WTC11 (cell line): ENCODE data around the gene PINK1. TPM values are rescaled to one million over a fixed set of nuclear protein-coding genes. Genes with fewer than 3 reads are reported as not detected.

Experiments used
- ATAC-seq: fragments of 200-7000 bp; cut with Tn5 transposase; 2 replicates; pipeline ENCODE4 v1.10.0; 2021; ENCODE audit warnings: mild to moderate bottlenecking, moderate library complexity
- CTCF ChIA-PET: fragments of 300-600 bp; sonication (Branson Sonifier 250); formaldehyde crosslinking; loops from one replicate; lab custom pipeline; 2021; ENCODE audit warnings: antibody characterized with exemption; lab: Charles Lee
- POLR2A ChIA-PET: fragments of 350-600 bp; sonication (Branson Sonifier 250); formaldehyde crosslinking; loops from one replicate; lab custom pipeline; 2021; ENCODE audit warnings: antibody characterized with exemption; lab: Charles Lee
- DNase-seq: peaks from one replicate; pipeline ENCODE4 v3.0.0; 2021; ENCODE audit warnings: low spot score
- H3K27ac Mint-ChIP-seq: 2 replicates; pipeline ENCODE4 v1.8.0; 2021; ENCODE audit warnings: mixed read lengths
- H3K27me3 Mint-ChIP-seq: 2 replicates; pipeline ENCODE4 v1.8.0; 2021; ENCODE audit warnings: low read depth, mild to moderate bottlenecking, moderate library complexity, mixed read lengths
- H3K36me3 Mint-ChIP-seq: 2 replicates; pipeline ENCODE4 v1.8.0; 2021; ENCODE audit warnings: mixed read lengths
- H3K4me1 Mint-ChIP-seq: 2 replicates; pipeline ENCODE4 v1.8.0; 2022; ENCODE audit warnings: mixed read lengths
- H3K4me3 Mint-ChIP-seq: 2 replicates; pipeline ENCODE4 v1.8.0; 2021; ENCODE audit warnings: mild to moderate bottlenecking, moderate library complexity, mixed read lengths
- H3K9me3 Mint-ChIP-seq: 2 replicates; pipeline ENCODE4 v1.8.0; 2021; ENCODE audit warnings: mixed read lengths
- ATF1 ChIP-seq: sonication (generic); formaldehyde crosslinking; IDR thresholded peaks from 2 replicates; pipeline ENCODE4 v1.8.1; 2023; ENCODE audit warnings: mild to moderate bottlenecking, moderate library complexity, missing genetic modification reagents
- ATF3 ChIP-seq: sonication (generic); formaldehyde crosslinking; conservative IDR thresholded peaks from 2 replicates; pipeline ENCODE4 v1.8.1; 2022; ENCODE audit warnings: mild to moderate bottlenecking, missing genetic modification reagents
- ATF6 ChIP-seq: sonication (generic); formaldehyde crosslinking; IDR thresholded peaks from 2 replicates; pipeline ENCODE4 v1.8.1; 2023; ENCODE audit warnings: mild to moderate bottlenecking, missing genetic modification reagents
- CDX4 ChIP-seq: fragments of 250-450 bp; sonication (Bioruptor Pico); IDR thresholded peaks from 2 replicates; pipeline ENCODE4 v1.9.0; 2021; ENCODE audit warnings: moderate library complexity, mild to moderate bottlenecking, inconsistent platforms, borderline replicate concordance
- CTCF ChIP-seq: fragments of 200-600 bp; IDR thresholded peaks from 2 replicates; pipeline ENCODE4 v1.8.0; 2022; ENCODE audit warnings: antibody characterized with exemption
- ELF4 ChIP-seq: sonication (generic); formaldehyde crosslinking; IDR thresholded peaks from 2 replicates; pipeline ENCODE4 v1.8.1; 2022; ENCODE audit warnings: low read depth, mild to moderate bottlenecking, moderate library complexity, missing genetic modification reagents
- ETV6 ChIP-seq: sonication (generic); formaldehyde crosslinking; IDR thresholded peaks from 2 replicates; pipeline ENCODE4 v1.8.1; 2022; ENCODE audit warnings: mild to moderate bottlenecking, missing genetic modification reagents
- FOXK1 ChIP-seq: sonication (generic); formaldehyde crosslinking; IDR thresholded peaks from 2 replicates; pipeline ENCODE4 v1.8.0; 2022; ENCODE audit warnings: mild to moderate bottlenecking, moderate library complexity, missing genetic modification reagents
- GRHL2 ChIP-seq: fragments of 250-450 bp; sonication (Bioruptor Pico); IDR thresholded peaks from 2 replicates; pipeline ENCODE4 v1.8.0; 2022; ENCODE audit warnings: mild to moderate bottlenecking, moderate library complexity; ENCODE audit not compliant: insufficient replicate concordance, severe bottlenecking
- IRF2 ChIP-seq: sonication (generic); formaldehyde crosslinking; IDR thresholded peaks from 2 replicates; pipeline ENCODE4 v1.8.0; 2022; ENCODE audit warnings: low read depth, missing genetic modification reagents, borderline replicate concordance
- MAX ChIP-seq: sonication (generic); formaldehyde crosslinking; IDR thresholded peaks from 2 replicates; pipeline ENCODE4 v1.8.0; 2022; ENCODE audit warnings: mild to moderate bottlenecking, missing genetic modification reagents
- MYBL2 ChIP-seq: sonication (generic); formaldehyde crosslinking; IDR thresholded peaks from 2 replicates; pipeline ENCODE4 v1.8.1; 2023; ENCODE audit warnings: mild to moderate bottlenecking, moderate library complexity, missing genetic modification reagents
- SP1 ChIP-seq: sonication (generic); formaldehyde crosslinking; conservative IDR thresholded peaks from 2 replicates; pipeline ENCODE4 v1.8.1; 2022; ENCODE audit warnings: missing genetic modification reagents
- TEAD1 ChIP-seq: sonication (generic); formaldehyde crosslinking; IDR thresholded peaks from 2 replicates; pipeline ENCODE4 v1.8.0; 2022; ENCODE audit warnings: mild to moderate bottlenecking, missing genetic modification reagents
- ZBTB21 ChIP-seq: sonication (generic); formaldehyde crosslinking; IDR thresholded peaks from 2 replicates; pipeline ENCODE4 v1.8.1; 2023; ENCODE audit warnings: mild to moderate bottlenecking, missing genetic modification reagents, borderline replicate concordance
- ZNF138 ChIP-seq: sonication (generic); formaldehyde crosslinking; conservative IDR thresholded peaks from 2 replicates; pipeline ENCODE4 v1.8.1; 2022; ENCODE audit warnings: mild to moderate bottlenecking, moderate library complexity, missing genetic modification reagents
- ZNF219 ChIP-seq: sonication (generic); formaldehyde crosslinking; IDR thresholded peaks from 2 replicates; pipeline ENCODE4 v1.8.0; 2023; ENCODE audit warnings: missing genetic modification reagents, mild to moderate bottlenecking, borderline replicate concordance
- ZNF425 ChIP-seq: fragments of 250-450 bp; sonication (Bioruptor Pico); conservative IDR thresholded peaks from 2 replicates; pipeline ENCODE4 v1.9.0; 2021; ENCODE audit warnings: mild to moderate bottlenecking
- ZNF671 ChIP-seq: fragments of 250-450 bp; sonication (Bioruptor Pico); IDR thresholded peaks from 2 replicates; pipeline ENCODE4 v1.8.0; 2021; ENCODE audit warnings: mild to moderate bottlenecking
- ZSCAN18 ChIP-seq: fragments of 250-450 bp; sonication (Bioruptor Pico); IDR thresholded peaks from 2 replicates; pipeline ENCODE4 v2.1.2; 2022; ENCODE audit warnings: mild to moderate bottlenecking, moderate library complexity
- total RNA-seq: library from RNA; stranded (reverse); gene quantifications from 3 replicates; pipeline ENCODE4 v1.2.3, GENCODE V29; 2021

PINK1 gene
- total RNA-seq, 1 experiment from 2014 or later: 47.7 TPM

GRCh38 chr1:20587661-20588053, 45.6 kb upstream of the PINK1 start:
- Mint-ChIP-seq H3K4me1 (peaks cover 34% of the 10 kb centered on the region), H3K27ac (no peak overlapping the region), H3K9me3 (no peaks in the 10 kb centered on the region), H3K36me3 (no peaks in the 10 kb centered on the region), H3K27me3 (peaks cover 2% of the 10 kb centered on the region; the same call in 1 of the 2 replicates), H3K4me3 (no peak overlapping the region)
- TF ChIP-seq ATF3 (CRISPR knock-in tag) (no peak), ZNF425 (CRISPR knock-in tag) (no peak), ELF4 (CRISPR knock-in tag) (no peak), TEAD1 (CRISPR knock-in tag) (no peak), CTCF (no peak), ATF1 (CRISPR knock-in tag) (no peak), ETV6 (CRISPR knock-in tag) (no peak), ZSCAN18 (CRISPR knock-in tag) (no peak), MYBL2 (no peak), MAX (no peak), ZBTB21 (CRISPR knock-in tag) (no peak), GRHL2 (no peak), CDX4 (no peak), ATF6 (no peak), IRF2 (CRISPR knock-in tag) (no peak), ZNF671 (CRISPR knock-in tag) (no peak), SP1 (CRISPR knock-in tag) (no peak), ZNF219 (CRISPR knock-in tag) (no peak), ZNF138 (CRISPR knock-in tag) (no peak), FOXK1 (no peak)
- ChIA-PET CTCF (interaction anchor here (1.8 to 4.2 kb wide), 3 partner anchors 12 to 109 kb away, joined by 4 to 41 read pairs (median 9); no protein-coding TSS in a partner anchor), POLR2A (no interaction called here)
- no peak for DNase-seq
- no peak for ATAC-seq
